ENCODE measurements around the gene PIK3AP1.

The PIK3AP1 gene

GRCh38 chr10:96670786-96671185, 49.5 kb downstream of the PIK3AP1 start:
- no peak for DNase-seq

DNA sequence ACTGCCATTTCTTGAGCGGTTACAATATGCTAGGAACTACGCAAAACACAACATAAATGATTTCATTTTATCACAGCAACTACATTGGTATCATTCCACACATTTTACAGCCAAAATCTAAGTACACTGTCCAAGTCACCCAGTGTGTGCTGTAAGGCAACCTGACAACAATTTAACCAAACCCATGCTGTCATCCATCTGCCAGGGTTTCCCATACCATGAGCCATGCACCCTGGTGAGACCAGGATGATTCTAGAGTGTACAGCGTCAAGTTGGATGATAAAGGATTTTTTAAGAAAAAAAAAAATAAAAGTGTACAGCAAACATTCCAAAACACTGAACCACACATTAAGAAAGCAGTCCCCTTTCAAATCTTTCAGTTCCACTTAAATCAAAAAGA, 52.9 kb downstream of the PIK3AP1 start:
- no peak for DNase-seq

DNA sequence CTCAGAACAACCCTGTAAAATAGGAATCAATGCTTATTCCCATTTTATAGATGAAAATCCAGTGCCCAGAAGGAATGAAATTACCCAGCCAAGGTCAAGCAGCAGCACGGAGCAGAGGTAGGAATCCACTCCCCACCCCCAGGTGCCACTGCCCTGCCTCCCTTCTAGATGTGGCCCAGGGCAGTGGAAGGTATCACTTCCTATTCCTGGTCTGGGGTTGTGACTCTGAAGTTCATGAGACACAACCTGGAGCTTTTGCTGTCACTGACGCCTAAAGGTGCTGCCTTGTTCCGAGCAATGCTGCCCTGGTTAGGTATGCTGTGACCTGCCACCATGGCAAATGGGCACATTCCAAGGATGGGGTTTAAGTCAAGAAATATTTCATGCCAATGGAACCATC, 53.6 kb downstream of the PIK3AP1 start:
- DNase-seq, result no peak

DNA sequence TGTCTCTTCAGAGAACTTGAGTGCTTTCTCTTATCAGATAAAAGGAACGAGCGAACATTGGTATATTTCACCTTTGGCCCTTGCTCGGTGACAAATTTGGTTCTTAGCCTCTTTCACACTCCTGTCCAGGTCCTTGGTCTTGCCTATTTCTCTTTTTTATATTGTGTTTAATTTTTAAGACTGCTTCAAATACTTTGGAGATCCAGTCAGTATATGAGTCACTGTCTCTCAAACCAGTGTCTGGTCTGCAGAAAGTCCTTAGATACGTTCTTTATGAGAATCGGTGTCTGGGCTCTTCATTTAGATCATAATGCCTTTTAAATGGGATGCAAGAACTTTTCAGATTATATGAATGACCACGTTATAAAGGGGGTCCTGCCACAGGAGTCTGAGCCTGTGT, 55.0 kb downstream of the PIK3AP1 start:
- peak; percentile 67 for DNase-seq

- DNase-seq, result no peak
Observed at GRCh38 chr10:96664563-96664962, 55.8 kb downstream of the PIK3AP1 start.

GRCh38 chr10:96663797-96664196, 56.5 kb downstream of the PIK3AP1 start:
- DNase-seq, result no peak

- DNase-seq, result no peak
Observed at GRCh38 chr10:96661632-96662031, 58.7 kb downstream of the PIK3AP1 start.

GRCh38 chr10:96660297-96660696, 60.0 kb downstream of the PIK3AP1 start:
- DNase-seq, result no peak

GRCh38 chr10:96658844-96659243, 61.5 kb downstream of the PIK3AP1 start:
- no peak for DNase-seq

- DNase-seq, result no peak
Observed at GRCh38 chr10:96657385-96657784, 62.9 kb downstream of the PIK3AP1 start.

DNA sequence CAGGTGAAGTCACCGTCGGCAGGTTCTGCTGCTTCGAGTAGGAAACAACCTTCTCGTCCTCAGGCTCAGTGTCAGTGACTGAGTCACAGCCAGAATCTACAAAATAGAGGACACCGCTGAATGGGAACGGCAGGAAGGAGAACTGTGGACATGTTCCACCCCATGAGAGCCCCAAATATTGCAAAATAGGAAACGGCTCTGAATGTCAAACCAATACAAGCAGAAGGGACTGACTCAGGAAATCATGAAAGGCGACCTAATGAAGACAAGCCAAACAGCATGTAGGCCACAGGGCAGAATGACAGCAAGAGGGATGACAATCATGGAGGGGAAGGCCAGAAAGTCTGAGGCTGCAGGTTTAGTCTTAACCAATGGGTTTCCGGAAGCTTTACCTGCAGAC, 63.5 kb downstream of the PIK3AP1 start:
- no peak for DNase-seq

DNA sequence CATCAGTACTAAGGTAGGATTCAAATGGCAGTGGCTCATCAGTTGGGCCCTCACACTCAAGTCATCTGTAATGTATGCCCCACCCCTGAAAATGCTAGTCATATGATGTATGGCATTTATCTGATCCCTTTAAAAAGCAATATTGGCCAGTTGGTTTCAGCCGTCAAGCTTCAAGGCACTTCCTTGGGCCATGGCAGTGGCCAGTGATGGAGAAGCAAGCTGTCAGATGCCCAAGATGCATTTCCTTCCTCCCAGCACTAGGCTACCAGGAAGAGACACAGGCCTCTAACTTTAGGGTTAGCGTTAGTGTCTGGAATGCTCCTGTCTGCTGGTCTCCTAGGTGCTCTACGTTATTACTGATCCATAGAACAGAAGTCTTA, 64.1 kb downstream of the PIK3AP1 start:
- no peak for DNase-seq

GRCh38 chr10:96655461-96656197, 64.7 kb downstream of the PIK3AP1 start:
- no peak for DNase-seq

GRCh38 chr10:96651998-96652431, 68.3 kb downstream of the PIK3AP1 start:
- DNase-seq, result no peak

DNA sequence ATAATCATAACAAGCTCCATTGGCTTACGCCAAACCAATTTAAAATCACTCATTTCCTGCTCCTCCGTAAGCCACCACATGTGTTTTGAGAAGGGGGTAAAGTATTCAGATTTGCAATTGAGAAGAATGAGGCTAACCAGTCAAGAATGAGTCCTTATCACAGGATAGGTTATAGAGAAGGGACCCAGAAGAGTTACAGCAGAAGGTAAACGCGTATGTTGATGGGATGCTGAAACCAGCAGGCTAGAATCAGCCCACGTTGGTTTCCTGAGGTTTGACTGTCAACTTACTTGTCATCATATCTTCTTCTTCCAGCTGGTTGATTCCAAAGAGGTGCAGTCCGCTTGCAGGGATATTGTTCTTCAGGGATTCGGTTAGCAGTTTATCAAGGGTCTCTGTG, 69.4 kb downstream of the PIK3AP1 start:
- DNase-seq, result no peak

GRCh38 chr10:96648297-96648696, 72.0 kb downstream of the PIK3AP1 start:
- DNase-seq, result no peak

- DNase-seq, result no peak
Observed at GRCh38 chr10:96647466-96647865, 72.8 kb downstream of the PIK3AP1 start.

DNA sequence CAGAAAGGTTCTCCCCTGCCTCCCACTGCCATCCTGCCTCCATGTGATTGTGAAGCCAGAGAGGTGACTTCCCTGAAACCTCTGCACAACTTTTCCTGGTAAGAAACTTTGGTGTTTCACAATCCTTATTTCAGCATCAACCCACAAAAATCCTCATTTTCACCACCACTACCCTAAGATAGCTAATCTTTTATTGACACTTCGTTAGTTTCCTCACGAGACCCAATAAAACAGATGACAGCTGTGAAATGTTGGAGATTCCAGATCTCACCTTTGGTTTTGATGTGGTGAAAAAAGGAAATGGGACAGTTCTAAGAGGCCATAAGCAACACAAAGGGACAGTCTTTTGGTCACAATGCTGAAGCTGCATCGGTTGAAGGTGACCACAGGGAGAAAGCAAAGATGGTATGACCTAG, 73.6 kb downstream of the PIK3AP1 start:
- no peak for DNase-seq

- no peak for DNase-seq
Observed at GRCh38 chr10:96646301-96646700, 74.0 kb downstream of the PIK3AP1 start.

- no peak for DNase-seq
Observed at GRCh38 chr10:96645191-96645721, 75.1 kb downstream of the PIK3AP1 start.

GRCh38 chr10:96643920-96644319, 76.4 kb downstream of the PIK3AP1 start:
- no peak for DNase-seq

GRCh38 chr10:96642973-96643372, 77.3 kb downstream of the PIK3AP1 start:
- DNase-seq, result peak; percentile 53

DNA sequence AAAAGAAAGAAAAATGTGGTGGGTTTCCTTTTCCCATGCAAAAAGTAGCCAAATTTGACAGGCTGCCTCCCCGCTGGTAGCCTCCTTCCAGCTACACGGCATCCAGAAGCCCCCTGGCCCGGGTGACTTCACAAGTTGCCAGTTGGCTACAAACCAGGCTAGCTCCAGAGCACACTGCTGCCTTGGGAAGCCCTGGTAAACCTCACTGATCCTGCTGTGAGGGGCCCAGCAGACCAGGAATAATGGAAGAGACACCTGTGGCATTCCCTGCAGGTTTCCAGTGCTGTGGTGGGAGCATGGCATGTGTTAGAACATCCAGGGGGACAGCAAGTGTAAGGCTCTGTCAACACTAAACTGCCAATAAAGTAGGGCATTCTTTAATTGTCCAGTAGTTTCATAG, 77.8 kb downstream of the PIK3AP1 start:
- no peak for DNase-seq

DNA sequence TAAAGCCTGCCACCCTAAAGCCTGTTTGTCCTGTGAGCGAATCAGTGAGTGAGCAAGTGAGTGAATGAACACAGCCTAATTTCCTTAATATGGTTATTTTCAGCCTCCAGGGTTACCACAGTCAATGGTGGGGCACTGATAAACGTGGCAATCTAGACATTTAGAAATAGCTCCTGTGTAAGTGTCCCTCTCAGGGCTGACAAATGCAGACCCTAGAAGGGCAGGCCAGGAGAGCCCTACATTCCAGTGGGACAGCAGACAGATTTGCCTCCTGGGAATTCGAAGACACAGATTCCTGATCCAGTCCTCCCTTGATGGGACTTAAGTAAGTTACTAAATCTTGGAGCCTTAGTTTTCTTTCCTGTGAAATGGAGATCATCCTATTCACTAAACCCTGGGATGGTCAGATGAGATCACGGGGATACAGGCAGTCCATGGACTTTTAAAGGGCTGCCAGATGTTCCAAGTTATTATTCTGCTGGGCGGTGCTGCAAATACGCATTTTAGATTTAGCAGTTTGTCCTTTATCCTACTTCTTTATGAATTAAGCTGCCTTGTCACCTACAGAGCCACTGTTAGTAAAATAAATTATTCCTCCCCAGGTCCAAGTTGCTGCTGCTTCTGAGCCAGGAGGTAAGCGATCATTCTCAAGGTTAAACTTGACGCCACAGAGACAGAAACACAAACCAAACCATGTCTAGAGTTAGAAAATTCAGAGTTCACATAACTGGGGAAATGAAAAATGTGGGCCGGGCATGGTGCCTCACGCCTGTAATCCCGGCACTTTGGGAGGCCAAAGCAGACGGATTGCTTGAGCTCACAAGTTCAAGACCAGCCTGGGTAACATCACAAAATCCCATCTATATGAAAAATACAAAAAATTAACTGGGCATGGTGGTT, 78.7 kb downstream of the PIK3AP1 start:
- DNase-seq, result no peak
